ENCODE measurements around the gene HAUS2.

Gene HAUS2

GRCh38 chr15:42611532-42611931, 62.9 kb downstream of the HAUS2 start:
- no peak for FAIRE-seq

GRCh38 chr15:42612367-42612912, 63.8 kb downstream of the HAUS2 start:
- FAIRE-seq = no peak

- peak; percentile 8 for FAIRE-seq
Measured at GRCh38 chr15:42616107-42616506, 67.5 kb downstream of the HAUS2 start.
